Peyer's patch (tissue), 4 donors: ENCODE results near the gene SUMO3. TPM values are rescaled to one million over a fixed set of nuclear protein-coding genes. Genes with fewer than 3 reads are reported as not detected.

ENCODE experiments used
- DNase-seq, 3 donors: peaks; one replicate each; pipeline ENCODE4 v3.0.0-alpha.2; 2017 to 2019
- H3K27ac ChIP-seq, 4 donors: fragments of 200-600 bp; sonication (generic); one replicate each; pipeline ENCODE4 v1.5.1; 2016 to 2019
- H3K27me3 ChIP-seq, 2 donors: fragments of 200-600 bp; sonication (generic); one replicate each; pipeline ENCODE4 v1.5.1; 2019
- H3K36me3 ChIP-seq, 3 donors: fragments of 200-600 bp; sonication (generic); one replicate each; pipeline ENCODE4 v1.5.1; 2016 to 2019
- H3K4me1 ChIP-seq, 4 donors: fragments of 200-600 bp; sonication (generic); one replicate each; pipeline ENCODE4 v1.5.1; 2016 to 2019
- H3K4me3 ChIP-seq, 4 donors: fragments of 200-600 bp; sonication (generic); 1 replicate in 3 of 4; 2 replicates in 1 of 4; pipeline ENCODE4 v1.5.1; 2016 to 2019; ENCODE audit warnings: mild to moderate bottlenecking in 1 of 4
- H3K9me3 ChIP-seq, 4 donors: fragments of 200-600 bp; sonication (generic); one replicate each; pipeline ENCODE4 v1.5.1; 2016 to 2019; ENCODE audit warnings: mild to moderate bottlenecking in 1 of 4
- CTCF ChIP-seq, 6 experiments: fragments of 450-650 bp in 4 of 6; fragments of 200-600 bp in 2 of 6; sonication (generic) in 1 of 6; IDR thresholded peaks; one replicate each; pipeline ENCODE4 v1.5.1; 2017 to 2019; ENCODE audit warnings: antibody characterized with exemption in 6 of 6, mild to moderate bottlenecking in 3 of 6, moderate library complexity in 1 of 6
- POLR2A ChIP-seq, 2 donors: fragments of 450-650 bp; IDR thresholded peaks; one replicate each; pipeline ENCODE4 v1.5.1; 2017; ENCODE audit warnings: antibody characterized with exemption in 2 of 2, mild to moderate bottlenecking in 2 of 2, moderate library complexity in 2 of 2
- total RNA-seq, 4 donors: library from RNA; depleted of rRNA; stranded (reverse); fragments of >200 nt; gene quantifications; one replicate each; pipeline ENCODE4 v1.1.0, GENCODE V29; 2016

The SUMO3 gene
- total RNA-seq, 4 donors from 2014 or later, result 42.6 to 57.6 (median 49.8) TPM

- Histone ChIP-seq H3K36me3 (no peaks in the 10 kb centered on the region), H3K4me1 (no peaks in the 10 kb centered on the region), H3K4me3 (no peak overlapping the region), H3K9me3 (peaks cover 0 to 4% (median 0%) of the 10 kb centered on the region in 4 donors), H3K27ac (no peak overlapping the region), H3K27me3 (no peaks in the 10 kb centered on the region)
- TF ChIP-seq CTCF (IDR thresholded peaks at IDR 0.05), result no peak
- TF ChIP-seq POLR2A (IDR thresholded peaks at IDR 0.05), result no peak
- DNase-seq, result peak in 1 of 3 donors; percentile 11
These were observed 60.1 kb downstream of the SUMO3 start for GRCh38 chr21:44757731-44758130.

GRCh38 chr21:44756423-44757185 lies 61.3 kb downstream of the SUMO3 start:
- Histone ChIP-seq H3K27me3 (no peaks in the 10 kb centered on the region), H3K4me1 (no peaks in the 10 kb centered on the region), H3K36me3 (no peaks in the 10 kb centered on the region), H3K9me3 (peaks cover 0 to 4% (median 0%) of the 10 kb centered on the region in 4 donors), H3K27ac (no peak overlapping the region), H3K4me3 (no peak overlapping the region)
- DNase-seq, result peak in 1 of 3 donors; percentile 23
- no peak for TF ChIP-seq POLR2A (IDR thresholded peaks at IDR 0.05)
- TF ChIP-seq CTCF (IDR thresholded peaks at IDR 0.05), result no peak

Other genes starting within 250 kb of the SUMO3 start
- not detected for gene KRTAP10-4, start 244.3 kb downstream of the SUMO3 start, total RNA-seq
- not detected for gene KRTAP10-5, start 237.5 kb downstream of the SUMO3 start, total RNA-seq
- not detected for gene KRTAP10-6, start 225.6 kb downstream of the SUMO3 start, total RNA-seq
- gene KRTAP10-7, start 217.5 kb downstream of the SUMO3 start, total RNA-seq, result not detected
- not detected for gene KRTAP10-8, start 206.0 kb downstream of the SUMO3 start, total RNA-seq
- gene KRTAP10-9, start 191.0 kb downstream of the SUMO3 start, total RNA-seq, result not detected
- not detected for gene KRTAP10-10, start 180.7 kb downstream of the SUMO3 start, total RNA-seq
- not detected for gene KRTAP10-11, start 171.6 kb downstream of the SUMO3 start, total RNA-seq
- gene KRTAP12-4, start 163.4 kb downstream of the SUMO3 start, total RNA-seq, result not detected
- gene KRTAP12-3, start 160.1 kb downstream of the SUMO3 start, total RNA-seq, result not detected
- gene KRTAP12-2, start 151.1 kb downstream of the SUMO3 start, total RNA-seq, result not detected
- not detected for gene KRTAP12-1, start 135.9 kb downstream of the SUMO3 start, total RNA-seq
- not detected for gene KRTAP10-12, start 120.9 kb downstream of the SUMO3 start, total RNA-seq
- under 1 TPM in 1 of 4 donors, not detected in 3; 0.47 TPM for gene TSPEAR, start 106.5 kb downstream of the SUMO3 start, total RNA-seq
- 100 to 1,000 TPM in 2 of 4 donors, 10 to 100 TPM in 2; 68.8 to 116 (median 95.1) TPM for gene UBE2G2, start 16.2 kb downstream of the SUMO3 start, total RNA-seq
- 100 to 1,000 TPM in 3 of 4 donors, 10 to 100 TPM in 1; 69.3 to 495 (median 390) TPM for gene PTTG1IP, start 55.6 kb upstream of the SUMO3 start, total RNA-seq
- 10 to 100 TPM in 3 of 4 donors, 1 to 10 TPM in 1; 9.3 to 58.6 (median 16.4) TPM for gene ITGB2, start 102.8 kb upstream of the SUMO3 start, total RNA-seq
- 10 to 100 TPM in 1 of 4 donors, 1 to 10 TPM in 2, not detected in 1; 7.8 to 10.5 (median 10.0) TPM for gene SLX9, start 122.0 kb upstream of the SUMO3 start, total RNA-seq